Suprapubic skin (tissue), 4 donors: ENCODE data around the gene ZNF462.

ENCODE experiments used
- CTCF ChIP-seq, 2 donors: fragments of 200-600 bp in 1 of 2; fragments of 450-650 bp in 1 of 2; sonication (generic) in 1 of 2; IDR thresholded peaks; one replicate each; pipeline ENCODE4 v1.5.1; 2016 to 2019; ENCODE audit warnings: antibody characterized with exemption in 2 of 2, mild to moderate bottlenecking in 1 of 2, moderate library complexity in 1 of 2
- EP300 ChIP-seq: sonication (generic); formaldehyde crosslinking; IDR thresholded peaks from one replicate; pipeline ENCODE4 v1.6.1; 2017; ENCODE audit warnings: antibody characterized with exemption
- POLR2A ChIP-seq, 2 donors: fragments of 450-650 bp; IDR thresholded peaks; one replicate each; pipeline ENCODE4 v1.6.1; 2017; ENCODE audit warnings: antibody characterized with exemption in 2 of 2, mild to moderate bottlenecking in 2 of 2, moderate library complexity in 2 of 2
- POLR2AphosphoS5 ChIP-seq, 3 donors: sonication (generic); formaldehyde crosslinking; IDR thresholded peaks; one replicate each; pipeline ENCODE4 v1.6.1; 2017; ENCODE audit warnings: antibody characterized with exemption in 3 of 3

GRCh38 chr9:106835840-106836239 is 27.1 kb upstream of the ZNF462 start:
- no peak for TF ChIP-seq CTCF (IDR thresholded peaks at IDR 0.05)
- TF ChIP-seq POLR2A (IDR thresholded peaks at IDR 0.05): no peak
- TF ChIP-seq EP300: no peak
- TF ChIP-seq POLR2AphosphoS5 (IDR thresholded peaks at IDR 0.05): no peak
